Vagina (tissue), 2 donors: ENCODE results near the gene ACTR8.

Experiments
- POLR2AphosphoS5 ChIP-seq, 2 donors: sonication (generic); formaldehyde crosslinking; IDR thresholded peaks; one replicate each; pipeline ENCODE4 v1.9.0; 2017; ENCODE audit warnings: antibody characterized with exemption in 2 of 2, mild to moderate bottlenecking in 2 of 2, low read depth in 1 of 2; ENCODE audit not compliant: insufficient read depth in 1 of 2
- TF ChIP-seq, protein P1 (sequence below), 3 experiments: fragments of 450-650 bp in 2 of 3; fragments of 200-600 bp in 1 of 3; sonication (generic) in 1 of 3; IDR thresholded peaks; one replicate each; pipeline ENCODE4 v1.5.1; 2017 to 2019; ENCODE audit warnings: antibody characterized with exemption in 3 of 3, mild to moderate bottlenecking in 2 of 3, moderate library complexity in 2 of 3

- TF ChIP-seq, protein P1, sequence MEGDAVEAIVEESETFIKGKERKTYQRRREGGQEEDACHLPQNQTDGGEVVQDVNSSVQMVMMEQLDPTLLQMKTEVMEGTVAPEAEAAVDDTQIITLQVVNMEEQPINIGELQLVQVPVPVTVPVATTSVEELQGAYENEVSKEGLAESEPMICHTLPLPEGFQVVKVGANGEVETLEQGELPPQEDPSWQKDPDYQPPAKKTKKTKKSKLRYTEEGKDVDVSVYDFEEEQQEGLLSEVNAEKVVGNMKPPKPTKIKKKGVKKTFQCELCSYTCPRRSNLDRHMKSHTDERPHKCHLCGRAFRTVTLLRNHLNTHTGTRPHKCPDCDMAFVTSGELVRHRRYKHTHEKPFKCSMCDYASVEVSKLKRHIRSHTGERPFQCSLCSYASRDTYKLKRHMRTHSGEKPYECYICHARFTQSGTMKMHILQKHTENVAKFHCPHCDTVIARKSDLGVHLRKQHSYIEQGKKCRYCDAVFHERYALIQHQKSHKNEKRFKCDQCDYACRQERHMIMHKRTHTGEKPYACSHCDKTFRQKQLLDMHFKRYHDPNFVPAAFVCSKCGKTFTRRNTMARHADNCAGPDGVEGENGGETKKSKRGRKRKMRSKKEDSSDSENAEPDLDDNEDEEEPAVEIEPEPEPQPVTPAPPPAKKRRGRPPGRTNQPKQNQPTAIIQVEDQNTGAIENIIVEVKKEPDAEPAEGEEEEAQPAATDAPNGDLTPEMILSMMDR (IDR thresholded peaks at IDR 0.05) = no peak
- TF ChIP-seq POLR2AphosphoS5 (IDR thresholded peaks at IDR 0.05; ENCODE audit: insufficient read depth in 1 of 2, low read depth in 1 of 2) = no peak
Measured at GRCh38 chr3:53859178-53859577, 22.8 kb downstream of the ACTR8 start.
